GM12874 (cell line): ENCODE results near the gene SLC25A51.
A peak's percentile ranks its signal among the peaks of the same experiment; 100 is the strongest.

Experiments used
- CTCF ChIP-seq: IDR thresholded peaks from 2 replicates; pipeline ENCODE4 v1.5.1; 2011; ENCODE audit warnings: low read depth, mild to moderate bottlenecking, control low read depth, low read length, moderate library complexity; ENCODE audit not compliant: insufficient read depth

The SLC25A51 gene, protein sequence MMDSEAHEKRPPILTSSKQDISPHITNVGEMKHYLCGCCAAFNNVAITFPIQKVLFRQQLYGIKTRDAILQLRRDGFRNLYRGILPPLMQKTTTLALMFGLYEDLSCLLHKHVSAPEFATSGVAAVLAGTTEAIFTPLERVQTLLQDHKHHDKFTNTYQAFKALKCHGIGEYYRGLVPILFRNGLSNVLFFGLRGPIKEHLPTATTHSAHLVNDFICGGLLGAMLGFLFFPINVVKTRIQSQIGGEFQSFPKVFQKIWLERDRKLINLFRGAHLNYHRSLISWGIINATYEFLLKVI

DNA sequence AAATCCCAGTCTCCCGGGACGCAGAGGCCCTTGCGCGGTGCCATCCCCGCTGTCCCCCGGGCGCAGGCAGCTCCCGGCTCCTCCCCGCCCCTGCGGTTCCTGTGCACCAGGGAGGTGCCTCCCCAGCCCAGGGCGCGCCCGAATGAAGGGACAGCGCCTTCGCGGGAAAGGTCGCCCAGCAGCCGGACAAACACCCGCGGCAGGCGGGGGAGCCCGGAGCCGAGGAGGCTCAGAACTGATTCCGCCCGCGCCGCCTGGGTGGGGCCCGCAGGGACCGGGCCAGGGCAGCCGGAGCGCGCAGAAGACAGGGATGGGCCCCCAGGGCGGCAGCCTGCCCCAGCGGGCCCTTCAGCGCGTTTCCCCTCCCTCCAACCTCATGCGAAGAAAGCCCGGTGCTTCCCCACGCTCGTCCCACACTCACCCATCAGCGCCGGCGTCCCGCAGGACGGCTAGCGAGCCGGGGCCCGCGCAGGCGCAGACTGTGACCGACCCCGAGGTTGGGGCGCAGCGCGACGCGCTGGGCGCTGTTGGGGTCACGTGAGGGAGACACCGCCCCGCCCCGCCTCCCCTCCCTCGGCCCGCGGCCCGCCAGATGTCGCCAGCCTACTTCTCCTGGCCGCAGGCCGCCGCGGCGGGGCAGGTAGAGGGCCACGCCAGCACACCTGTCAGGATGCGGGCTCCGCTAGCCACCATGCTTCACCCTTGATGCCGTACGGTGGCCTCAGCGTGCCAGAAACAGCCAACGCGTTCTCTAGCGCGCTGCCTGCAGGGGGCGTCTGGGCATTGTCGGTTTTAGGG lies at the start of gene SLC25A51:
Gene SLC25A51 (minus strand): TSS at position 481 of the 798 bp plus-strand sequence. CDS start 15,577 bp downstream, outside the sequence.
- TF ChIP-seq CTCF: peak; percentile 97

GRCh38 chr9:37953206-37953774 lies 49.4 kb upstream of the SLC25A51 start:
- no peak for TF ChIP-seq CTCF

GRCh38 chr9:37952731-37953130 lies 48.8 kb upstream of the SLC25A51 start:
- no peak for TF ChIP-seq CTCF

DNA sequence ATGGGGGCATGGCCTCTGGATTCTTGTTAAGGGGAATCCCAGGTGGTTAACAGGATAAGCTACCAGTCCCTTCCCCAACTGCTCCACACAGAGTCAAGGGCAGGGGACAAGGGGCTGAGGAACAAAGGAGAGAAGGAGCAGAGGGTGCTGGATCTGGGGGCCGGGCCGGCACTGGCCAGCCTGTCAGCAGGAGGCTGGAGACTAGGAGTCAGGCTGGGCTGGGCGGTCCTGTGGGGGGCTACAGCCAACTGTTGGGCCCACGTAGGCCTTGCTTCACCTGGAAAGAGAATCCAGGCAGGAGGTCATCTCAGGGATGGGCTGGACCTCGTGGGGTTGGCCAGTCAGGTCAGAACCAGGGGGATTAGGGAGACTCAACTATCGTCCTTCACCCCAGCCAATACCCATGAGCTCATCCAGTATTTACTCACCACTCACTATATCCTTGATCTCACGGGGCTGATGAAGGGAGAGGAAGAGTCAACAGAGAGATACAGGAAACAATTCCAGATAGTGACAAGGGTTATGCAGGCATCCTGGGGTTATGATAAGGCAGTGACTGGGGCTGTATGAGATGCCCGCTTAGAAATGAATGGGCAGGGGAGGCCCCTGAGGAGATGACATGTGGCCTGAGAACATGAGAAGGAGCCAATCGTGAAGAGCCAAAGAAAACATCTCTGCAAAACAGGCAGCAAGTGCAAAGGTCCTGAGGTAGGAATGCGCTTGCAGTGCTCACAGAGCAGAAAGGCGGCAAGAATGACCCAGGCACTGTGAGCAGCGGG lies 47.9 kb upstream of the SLC25A51 start:
- no peak for TF ChIP-seq CTCF

DNA sequence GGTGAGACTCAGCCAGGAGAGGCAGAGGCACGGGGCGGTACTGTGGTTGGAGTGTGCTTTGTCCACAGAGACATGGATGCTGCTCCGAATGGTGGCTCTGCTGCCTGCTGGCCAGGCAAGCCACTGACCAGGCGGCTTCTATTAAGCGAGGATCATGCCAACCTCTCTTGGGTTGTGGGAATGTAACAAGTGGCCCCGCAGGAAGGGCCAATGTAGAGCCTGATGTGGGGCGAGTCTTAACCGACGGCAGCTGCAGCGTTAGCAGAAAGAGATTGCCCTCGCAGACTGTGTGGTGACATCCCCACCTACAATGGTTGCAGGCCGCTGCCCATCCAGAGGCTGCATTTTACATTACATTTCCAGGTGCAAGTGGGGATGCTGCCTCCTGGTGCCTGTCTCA lies 46.6 kb upstream of the SLC25A51 start:
- no peak for TF ChIP-seq CTCF

DNA sequence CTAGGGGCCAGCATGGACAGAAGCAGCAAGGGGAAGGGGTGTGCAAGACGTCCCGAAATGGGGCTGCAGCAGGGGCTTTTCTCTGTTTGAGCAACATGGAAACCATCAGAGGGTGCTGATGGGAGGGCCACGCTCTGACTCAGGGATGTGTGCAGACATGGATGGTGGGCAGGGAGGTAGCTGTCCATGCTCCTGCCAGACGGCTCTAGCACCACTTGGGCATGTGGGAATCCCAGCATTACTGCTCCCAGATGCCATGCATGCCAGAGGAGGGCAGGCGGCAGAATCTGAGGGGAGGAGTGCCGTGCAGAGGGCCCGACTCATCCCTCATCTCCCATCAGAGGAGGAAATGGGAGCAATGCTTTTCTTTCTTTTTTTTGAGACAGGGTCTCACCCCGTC lies 45.6 kb upstream of the SLC25A51 start:
- TF ChIP-seq CTCF: no peak
